ENCODE data around the gene CNKSR1. TPM values are rescaled to one million over a fixed set of nuclear protein-coding genes. Genes with fewer than 3 reads are reported as not detected.

The CNKSR1 gene
- total RNA-seq, 2 donors from 2014 or later, result 0.52 to 1.3 TPM

- H3K4me1 ChIP-seq, result no peaks in the 10 kb centered on the region
- DNase-seq (ENCODE audit: low spot score), result no peak
- no peaks in the 10 kb centered on the region for H3K27me3 ChIP-seq
- H3K36me3 ChIP-seq, result no peaks in the 10 kb centered on the region
- no peaks in the 10 kb centered on the region for H3K9me3 ChIP-seq
- no peak overlapping the region for H3K4me3 ChIP-seq
- no peak overlapping the region for H3K27ac ChIP-seq
- no peak for TF ChIP-seq CTCF (IDR thresholded peaks at IDR 0.05)
These were observed 42.8 kb upstream of the CNKSR1 start for GRCh38 chr1:26134466-26134865.

GRCh38 chr1:26138974-26139558 is 38.2 kb upstream of the CNKSR1 start:
- no peaks in the 10 kb centered on the region for H3K4me1 ChIP-seq
- no peaks in the 10 kb centered on the region for H3K9me3 ChIP-seq
- DNase-seq (ENCODE audit: low spot score), result no peak
- no peaks in the 10 kb centered on the region for H3K36me3 ChIP-seq
- no peak overlapping the region for H3K27ac ChIP-seq
- TF ChIP-seq CTCF (IDR thresholded peaks at IDR 0.05), result no peak
- no peaks in the 10 kb centered on the region for H3K27me3 ChIP-seq
- no peak overlapping the region for H3K4me3 ChIP-seq

GRCh38 chr1:26142159-26142558 is 35.1 kb upstream of the CNKSR1 start:
- TF ChIP-seq CTCF (IDR thresholded peaks at IDR 0.05), result no peak
- Histone ChIP-seq H3K27ac (no peak overlapping the region), H3K36me3 (no peaks in the 10 kb centered on the region), H3K27me3 (no peaks in the 10 kb centered on the region), H3K4me1 (peaks cover 0 to 7% of the 10 kb centered on the region in 2 donors), H3K9me3 (no peaks in the 10 kb centered on the region), H3K4me3 (no peak overlapping the region)
- DNase-seq (ENCODE audit: low spot score), result peak; percentile 51

- H3K36me3 ChIP-seq, result no peaks in the 10 kb centered on the region
- TF ChIP-seq CTCF (IDR thresholded peaks at IDR 0.05), result peak; percentile 50 to 85
- H3K27ac ChIP-seq, result no peak overlapping the region
- no peak overlapping the region for H3K4me3 ChIP-seq
- H3K4me1 ChIP-seq, result peaks cover 0 to 7% of the 10 kb centered on the region in 2 donors
- DNase-seq (ENCODE audit: low spot score), result peak; percentile 90
- no peaks in the 10 kb centered on the region for H3K27me3 ChIP-seq
- H3K9me3 ChIP-seq, result no peaks in the 10 kb centered on the region
These were observed 32.0 kb upstream of the CNKSR1 start for GRCh38 chr1:26145041-26145959.

GRCh38 chr1:26145960-26146294 is 31.4 kb upstream of the CNKSR1 start:
- TF ChIP-seq CTCF (IDR thresholded peaks at IDR 0.05), result no peak
- H3K27ac ChIP-seq, result no peak overlapping the region
- no peaks in the 10 kb centered on the region for H3K36me3 ChIP-seq

More at GRCh38 chr1:26145960-26146294, 31.4 kb upstream of the CNKSR1 start:
- H3K4me1 ChIP-seq, result peaks cover 0 to 7% of the 10 kb centered on the region in 2 donors
- no peaks in the 10 kb centered on the region for H3K27me3 ChIP-seq
- no peak overlapping the region for H3K4me3 ChIP-seq
- DNase-seq (ENCODE audit: low spot score), result no peak
- H3K9me3 ChIP-seq, result no peaks in the 10 kb centered on the region
